Activated B cell treated with CpG ODN at 0.5 μM for 24 hours (primary cell): ENCODE data around the gene B4GALNT1. TPM values are rescaled to one million over a fixed set of nuclear protein-coding genes. Genes with fewer than 3 reads are reported as not detected.

Experiments used
- ATAC-seq: fragments of 200-7000 bp; cut with Tn5 transposase; one replicate; pipeline ENCODE4 v1.10.0; 2021; ENCODE audit warnings: low read depth, mild to moderate bottlenecking, moderate library complexity
- CTCF ChIA-PET: fragments of 350-600 bp; sonication (Branson Sonifier 250); formaldehyde crosslinking; loops from one replicate; lab custom pipeline; 2021; ENCODE audit warnings: antibody characterized with exemption; lab: Charles Lee
- POLR2A ChIA-PET: fragments of 350-600 bp; sonication (Branson Sonifier 250); formaldehyde crosslinking; loops from one replicate; lab custom pipeline; 2021; ENCODE audit warnings: antibody characterized with exemption; lab: Charles Lee
- DNase-seq: peaks from one replicate; pipeline ENCODE4 v3.0.0; 2022
- H3K27ac Mint-ChIP-seq: one replicate; pipeline ENCODE4 v1.8.0; 2020; ENCODE audit warnings: mixed read lengths
- H3K27me3 Mint-ChIP-seq: one replicate; pipeline ENCODE4 v1.8.0; 2021; ENCODE audit warnings: mixed read lengths
- H3K36me3 Mint-ChIP-seq: one replicate; pipeline ENCODE4 v1.8.0; 2021; ENCODE audit warnings: low read depth, mixed read lengths
- H3K4me1 Mint-ChIP-seq: one replicate; pipeline ENCODE4 v1.8.0; 2021; ENCODE audit warnings: mixed read lengths
- H3K4me3 Mint-ChIP-seq: one replicate; pipeline ENCODE4 v1.8.0; 2020; ENCODE audit warnings: mild to moderate bottlenecking, mixed read lengths
- H3K9me3 Mint-ChIP-seq: one replicate; pipeline ENCODE4 v1.8.0; 2020; ENCODE audit warnings: mixed read lengths
- CTCF ChIP-seq: fragments of 200-600 bp; IDR thresholded peaks from one replicate; pipeline ENCODE4 v1.8.0; 2022; ENCODE audit warnings: antibody characterized with exemption, mild to moderate bottlenecking
- intact Hi-C: fragments of 100-400 bp; cut with micrococcal nuclease; formaldehyde crosslinking; loops from one replicate; pipeline ENCODE4 v1.15.1; 2024
- total RNA-seq: library from RNA; stranded (reverse); gene quantifications from 2 replicates; pipeline ENCODE4 v1.2.3, GENCODE V29; 2022

B4GALNT1 gene
- total RNA-seq, 1 donor from 2014 or later: 0.31 TPM

- peaks cover 4% of the 10 kb centered on the region for H3K4me1 Mint-ChIP-seq
- H3K36me3 Mint-ChIP-seq: no peaks in the 10 kb centered on the region
- TF ChIP-seq CTCF: no peak
- no peaks in the 10 kb centered on the region for H3K9me3 Mint-ChIP-seq
- H3K4me3 Mint-ChIP-seq: no peak overlapping the region
- no peak overlapping the region for H3K27ac Mint-ChIP-seq
- CTCF ChIA-PET: no interaction called here
- intact Hi-C loops: no loop called here
- no peak for DNase-seq
- no peak for ATAC-seq
- POLR2A ChIA-PET: no interaction called here
- H3K27me3 Mint-ChIP-seq: peaks cover 13% of the 10 kb centered on the region
These were observed 54.0 kb downstream of the B4GALNT1 start for GRCh38 chr12:57579011-57579410.

GRCh38 chr12:57577981-57578758, 54.8 kb downstream of the B4GALNT1 start:
- H3K4me3 Mint-ChIP-seq: no peak overlapping the region
- H3K9me3 Mint-ChIP-seq: no peaks in the 10 kb centered on the region
- CTCF ChIA-PET: interaction anchor here (1.1 kb wide), 1 partner anchor 60 kb away, joined by 3 read pairs; no protein-coding TSS in a partner anchor
- DNase-seq (no peak), ATAC-seq (no peak)
- H3K27me3 Mint-ChIP-seq: peaks cover 8% of the 10 kb centered on the region
- no peak for TF ChIP-seq CTCF
- intact Hi-C loops: no loop called here
- peaks cover under 1% of the 10 kb centered on the region for H3K4me1 Mint-ChIP-seq
- no peak overlapping the region for H3K27ac Mint-ChIP-seq
- no peaks in the 10 kb centered on the region for H3K36me3 Mint-ChIP-seq
- POLR2A ChIA-PET: interaction anchor here (0.6 kb wide), 1 partner anchor 197 kb away, joined by 3 read pairs; no protein-coding TSS in a partner anchor

GRCh38 chr12:57576613-57577160, 56.3 kb downstream of the B4GALNT1 start:
- no peaks in the 10 kb centered on the region for H3K4me1 Mint-ChIP-seq
- no peaks in the 10 kb centered on the region for H3K36me3 Mint-ChIP-seq
- ATAC-seq (no peak), DNase-seq (no peak)
- ChIA-PET CTCF (no interaction called here), POLR2A (no interaction called here)
- no peak for TF ChIP-seq CTCF
- H3K9me3 Mint-ChIP-seq: no peaks in the 10 kb centered on the region
- H3K27ac Mint-ChIP-seq: no peak overlapping the region
- intact Hi-C loops: no loop called here
- no peak overlapping the region for H3K4me3 Mint-ChIP-seq
- peaks cover 6% of the 10 kb centered on the region for H3K27me3 Mint-ChIP-seq

Other genes with a start within 250 kb of the B4GALNT1 start
- 74.2 and 75.6 TPM in 2 replicates for gene R3HDM2, start 202.2 kb downstream of the B4GALNT1 start, total RNA-seq
- 0.10 TPM in 1 of 2 replicates, not detected in the other for gene INHBC, start 198.4 kb downstream of the B4GALNT1 start, total RNA-seq
- 0.07 and 0.29 TPM in 2 replicates for gene INHBE, start 177.9 kb downstream of the B4GALNT1 start, total RNA-seq
- gene GLI1, start 173.4 kb downstream of the B4GALNT1 start, total RNA-seq: 0.51 and 1.3 TPM in 2 replicates
- gene ARHGAP9, start 153.3 kb downstream of the B4GALNT1 start, total RNA-seq: 98.8 and 104 TPM in 2 replicates
- gene MARS1, start 145.1 kb downstream of the B4GALNT1 start, total RNA-seq: 368 and 425 TPM in 2 replicates
- 30.5 and 34.3 TPM in 2 replicates for gene DDIT3, start 112.7 kb downstream of the B4GALNT1 start, total RNA-seq
- gene MBD6, start 110.4 kb downstream of the B4GALNT1 start, total RNA-seq: 96.0 and 105 TPM in 2 replicates
- 83.3 and 91.8 TPM in 2 replicates for gene DCTN2, start 86.0 kb downstream of the B4GALNT1 start, total RNA-seq
- gene KIF5A, start 83.2 kb downstream of the B4GALNT1 start, total RNA-seq: 0.13 and 0.15 TPM in 2 replicates
- 16.5 and 17.9 TPM in 2 replicates for gene PIP4K2C, start 42.0 kb downstream of the B4GALNT1 start, total RNA-seq
- 3.7 and 3.9 TPM in 2 replicates for gene DTX3, start 28.4 kb downstream of the B4GALNT1 start, total RNA-seq
- not detected in 2 replicates for gene ARHGEF25, start 21.8 kb downstream of the B4GALNT1 start, total RNA-seq
- gene OS9, start 60.9 kb upstream of the B4GALNT1 start, total RNA-seq: 166 TPM in 2 replicates
- gene AGAP2, start 105.5 kb upstream of the B4GALNT1 start, total RNA-seq: 17.5 and 18.5 TPM in 2 replicates
- 35.8 and 37.6 TPM in 2 replicates for gene TSPAN31, start 111.8 kb upstream of the B4GALNT1 start, total RNA-seq
- gene CDK4, start 119.1 kb upstream of the B4GALNT1 start, total RNA-seq: 95.7 and 95.9 TPM in 2 replicates
- gene MARCHF9, start 121.9 kb upstream of the B4GALNT1 start, total RNA-seq: 54.1 and 58.2 TPM in 2 replicates
- gene CYP27B1, start 133.9 kb upstream of the B4GALNT1 start, total RNA-seq: 2.4 and 2.5 TPM in 2 replicates
- gene METTL1, start 138.9 kb upstream of the B4GALNT1 start, total RNA-seq: 32.2 and 40.7 TPM in 2 replicates
- 0.60 and 1.2 TPM in 2 replicates for gene EEF1AKMT3, start 139.4 kb upstream of the B4GALNT1 start, total RNA-seq
- 28.4 and 33.4 TPM in 2 replicates for gene TSFM, start 149.6 kb upstream of the B4GALNT1 start, total RNA-seq
- 1.5 and 3.1 TPM in 2 replicates for gene AVIL, start 185.5 kb upstream of the B4GALNT1 start, total RNA-seq
- 73.2 and 81.5 TPM in 2 replicates for gene CTDSP2, start 213.5 kb upstream of the B4GALNT1 start, total RNA-seq